H1 (cell line): ENCODE measurements around the gene RPLP2. TPM values are rescaled to one million over a fixed set of nuclear protein-coding genes. Genes with fewer than 3 reads are reported as not detected.

ENCODE experiments used
- CBX5 ChIP-seq: fragments of 300-800, 300-1000 bp; sonication (generic); IDR thresholded peaks from 2 replicates; pipeline ENCODE4 v1.7.1; 2016; ENCODE audit warnings: antibody characterized with exemption, low read length, low read depth
- E2F6 ChIP-seq: IDR thresholded peaks from 2 replicates; pipeline ENCODE4 v1.6.1; 2012; ENCODE audit warnings: inconsistent platforms
- polyA plus RNA-seq, 7 experiments: library from polyadenylated mRNA; depleted of rRNA in 3 of 7; stranded (reverse) in 5 of 7; unstranded in 2 of 7; fragments of >200 nt in 5 of 7; fragments of 200-250 nt in 2 of 7; gene quantifications; 1 replicate in 5 of 7; 2 replicates in 1 of 7; 4 replicates in 1 of 7; pipeline versions ENCODE4 v1.2.1 to v1.2.3, GENCODE V29; 2011 to 2013; ENCODE audit warnings: missing spikeins in 2 of 7, mixed read lengths in 2 of 7
- total RNA-seq: library from RNA; stranded (reverse); fragmentation: NEBNext Ultra II Directional; extraction: Animal tissue kit (Norgen Biotek cat#: 25700); gene quantifications from 2 replicates; pipeline ENCODE4 v1.2.1, GENCODE V29; 2021

The RPLP2 gene
- total and polyA plus RNA-seq, 2 of the 8 experiments (the other 6 are each of a cell fraction or from before 2014, with no cell fraction given), result 1,789 to 2,106 TPM

GRCh38 chr11:841981-842369, 32.2 kb downstream of the RPLP2 start (continued):
- TF ChIP-seq E2F6 (no peak), CBX5 (no peak)
